ENCODE results near the gene CZIB. TPM values are rescaled to one million over a fixed set of nuclear protein-coding genes. Genes with fewer than 3 reads are reported as not detected.

CZIB gene
- total RNA-seq, 1 experiment from 2014 or later = 42.6 TPM

DNA sequence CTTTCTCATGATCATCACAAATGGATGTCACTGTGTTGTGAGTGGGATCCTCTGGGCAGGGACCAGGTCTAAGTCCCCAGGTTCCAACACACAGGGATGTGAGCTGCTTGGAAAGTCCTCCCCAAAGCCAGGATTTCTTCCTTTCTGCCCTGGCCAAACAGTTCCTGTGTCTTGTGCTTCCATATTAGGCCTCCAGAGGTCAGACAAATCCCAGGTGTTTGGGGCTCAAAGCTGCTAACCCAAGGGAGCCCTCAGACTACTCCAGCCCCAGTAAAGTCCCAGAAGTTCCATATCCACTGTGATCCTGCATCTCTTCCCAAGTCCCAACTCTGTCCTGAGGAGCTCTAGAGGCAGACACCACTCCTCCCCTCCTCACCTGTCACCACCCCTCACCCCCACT lies 45.6 kb upstream of the CZIB start:
- H3K9me3 ChIP-seq = no peaks in the 10 kb centered on the region
- intact Hi-C loops (cut with micrococcal nuclease; ENCODE audit: unreplicated experiment) = no loop called here
- DNase-seq = no peak
- H3K4me3 Mint-ChIP-seq (ENCODE audit: unreplicated experiment) = no peak overlapping the region
- no peaks in the 10 kb centered on the region for H3K4me1 Mint-ChIP-seq (ENCODE audit: low read depth, unreplicated experiment)
- ChIA-PET CTCF (interaction anchor here (0.6 to 1.1 kb wide), 2 partner anchors 22 to 127 kb away, joined by 3 to 6 read pairs; no protein-coding TSS in a partner anchor), POLR2A (no interaction called here)
- no peaks in the 10 kb centered on the region for H3K4me1 ChIP-seq
- no TSS peak for BruUV-seq (replicated peaks)
- H3K27me3 ChIP-seq (replicated peaks; ENCODE audit: control insufficient read depth, insufficient read depth, low read length) = no peaks in the 10 kb centered on the region
- peaks cover 6% of the 10 kb centered on the region for H3K36me3 Mint-ChIP-seq (ENCODE audit: insufficient read depth, unreplicated experiment)
- TF ChIP-seq, protein P1, sequence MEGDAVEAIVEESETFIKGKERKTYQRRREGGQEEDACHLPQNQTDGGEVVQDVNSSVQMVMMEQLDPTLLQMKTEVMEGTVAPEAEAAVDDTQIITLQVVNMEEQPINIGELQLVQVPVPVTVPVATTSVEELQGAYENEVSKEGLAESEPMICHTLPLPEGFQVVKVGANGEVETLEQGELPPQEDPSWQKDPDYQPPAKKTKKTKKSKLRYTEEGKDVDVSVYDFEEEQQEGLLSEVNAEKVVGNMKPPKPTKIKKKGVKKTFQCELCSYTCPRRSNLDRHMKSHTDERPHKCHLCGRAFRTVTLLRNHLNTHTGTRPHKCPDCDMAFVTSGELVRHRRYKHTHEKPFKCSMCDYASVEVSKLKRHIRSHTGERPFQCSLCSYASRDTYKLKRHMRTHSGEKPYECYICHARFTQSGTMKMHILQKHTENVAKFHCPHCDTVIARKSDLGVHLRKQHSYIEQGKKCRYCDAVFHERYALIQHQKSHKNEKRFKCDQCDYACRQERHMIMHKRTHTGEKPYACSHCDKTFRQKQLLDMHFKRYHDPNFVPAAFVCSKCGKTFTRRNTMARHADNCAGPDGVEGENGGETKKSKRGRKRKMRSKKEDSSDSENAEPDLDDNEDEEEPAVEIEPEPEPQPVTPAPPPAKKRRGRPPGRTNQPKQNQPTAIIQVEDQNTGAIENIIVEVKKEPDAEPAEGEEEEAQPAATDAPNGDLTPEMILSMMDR (IDR thresholded peaks at IDR 0.05; ENCODE audit: insufficient read depth in 1 of 2, low read depth in 1 of 2, low read length in 1 of 2, severe bottlenecking in 1 of 2, unreplicated experiment in 1 of 2) = peak in 1 of 2 experiments; percentile 35
- H3K27ac Mint-ChIP-seq (ENCODE audit: unreplicated experiment) = no peak overlapping the region
- no peaks in the 10 kb centered on the region for H3K36me3 ChIP-seq (ENCODE audit: control insufficient read depth, insufficient read depth, low read length)
- no peaks in the 10 kb centered on the region for H3K9me3 Mint-ChIP-seq (ENCODE audit: unreplicated experiment)
- H3K4me3 ChIP-seq (ENCODE audit: low read depth, low read length) = no peak overlapping the region
- no peaks in the 10 kb centered on the region for H3K27me3 Mint-ChIP-seq (ENCODE audit: insufficient read depth, unreplicated experiment)

DNA sequence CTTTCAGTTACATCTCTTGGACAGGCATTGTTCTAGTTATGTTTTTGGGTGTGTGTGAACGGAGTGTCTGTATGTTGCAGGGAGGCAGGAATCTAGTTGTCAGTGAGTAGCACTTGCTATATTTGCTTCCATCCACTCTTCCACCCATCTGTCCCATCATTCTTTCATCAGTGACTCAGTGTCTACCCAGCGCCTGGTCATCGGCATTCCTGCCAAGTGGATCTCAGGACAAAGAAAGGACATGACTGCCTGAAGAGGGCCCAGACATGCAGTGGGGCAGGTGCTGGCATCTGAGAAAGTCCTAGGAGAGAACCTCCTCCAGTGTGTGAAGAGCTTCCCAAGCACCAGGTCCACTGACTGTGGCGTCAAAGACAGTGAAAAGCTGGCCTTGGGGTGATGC lies 45.1 kb upstream of the CZIB start:
- H3K36me3 Mint-ChIP-seq (ENCODE audit: insufficient read depth, unreplicated experiment) = peaks cover 6% of the 10 kb centered on the region

DNA sequence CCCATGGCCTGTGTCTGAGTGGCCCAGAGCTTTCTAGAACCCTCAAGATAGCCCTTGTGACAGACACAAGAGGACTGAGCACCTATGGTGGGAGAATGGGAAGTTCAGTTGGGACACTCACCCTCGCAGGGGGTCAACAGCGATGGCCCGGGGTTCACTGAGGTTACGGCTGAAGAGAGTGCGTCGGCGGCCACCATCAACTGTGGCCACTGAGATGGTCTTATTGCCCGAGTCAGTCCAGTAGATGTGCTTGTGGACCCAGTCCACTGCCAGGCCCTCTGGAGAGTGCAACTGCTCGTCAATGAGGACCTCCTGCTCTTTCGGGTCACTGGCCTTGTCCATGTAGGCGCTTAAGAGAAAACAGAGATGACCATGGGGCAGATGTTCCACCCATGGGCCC lies 43.6 kb upstream of the CZIB start:
- no peaks in the 10 kb centered on the region for H3K4me1 Mint-ChIP-seq (ENCODE audit: low read depth, unreplicated experiment)
- intact Hi-C loops (cut with micrococcal nuclease; ENCODE audit: unreplicated experiment) = no loop called here
- no peaks in the 10 kb centered on the region for H3K9me3 Mint-ChIP-seq (ENCODE audit: unreplicated experiment)
- H3K4me3 Mint-ChIP-seq (ENCODE audit: unreplicated experiment) = no peak overlapping the region
- no peaks in the 10 kb centered on the region for H3K9me3 ChIP-seq
- POLR2A ChIA-PET = no interaction called here
- CTCF ChIA-PET = no interaction called here
- no peaks in the 10 kb centered on the region for H3K4me1 ChIP-seq
- H3K27ac Mint-ChIP-seq (ENCODE audit: unreplicated experiment) = no peak overlapping the region
- H3K36me3 Mint-ChIP-seq (ENCODE audit: insufficient read depth, unreplicated experiment) = peaks cover 6% of the 10 kb centered on the region
- no TSS peak for BruUV-seq (replicated peaks)
- no peak overlapping the region for H3K4me3 ChIP-seq (ENCODE audit: low read depth, low read length)
- H3K36me3 ChIP-seq (ENCODE audit: control insufficient read depth, insufficient read depth, low read length) = no peaks in the 10 kb centered on the region
- H3K27me3 ChIP-seq (replicated peaks; ENCODE audit: control insufficient read depth, insufficient read depth, low read length) = no peaks in the 10 kb centered on the region
- H3K27me3 Mint-ChIP-seq (ENCODE audit: insufficient read depth, unreplicated experiment) = no peaks in the 10 kb centered on the region
- DNase-seq = no peak
- TF ChIP-seq, protein P1 (IDR thresholded peaks at IDR 0.05; ENCODE audit: insufficient read depth in 1 of 2, low read depth in 1 of 2, low read length in 1 of 2, severe bottlenecking in 1 of 2, unreplicated experiment in 1 of 2) = no peak

More for the DNA sequence above, 45.1 kb upstream of the CZIB start:
- no peaks in the 10 kb centered on the region for H3K9me3 Mint-ChIP-seq (ENCODE audit: unreplicated experiment)
- no peak for DNase-seq
- H3K27me3 ChIP-seq (replicated peaks; ENCODE audit: control insufficient read depth, insufficient read depth, low read length) = no peaks in the 10 kb centered on the region
- H3K27ac Mint-ChIP-seq (ENCODE audit: unreplicated experiment) = no peak overlapping the region
- H3K4me1 Mint-ChIP-seq (ENCODE audit: low read depth, unreplicated experiment) = no peaks in the 10 kb centered on the region
- TF ChIP-seq, protein P1 (IDR thresholded peaks at IDR 0.05; ENCODE audit: insufficient read depth in 1 of 2, low read depth in 1 of 2, low read length in 1 of 2, severe bottlenecking in 1 of 2, unreplicated experiment in 1 of 2) = peak in 1 of 2 experiments; percentile 2
- H3K27me3 Mint-ChIP-seq (ENCODE audit: insufficient read depth, unreplicated experiment) = no peaks in the 10 kb centered on the region
- H3K9me3 ChIP-seq = no peaks in the 10 kb centered on the region
- CTCF ChIA-PET = interaction anchor here (0.6 to 1.1 kb wide), 2 partner anchors 22 to 127 kb away, joined by 3 to 6 read pairs; no protein-coding TSS in a partner anchor
- POLR2A ChIA-PET = no interaction called here
- H3K36me3 ChIP-seq (ENCODE audit: control insufficient read depth, insufficient read depth, low read length) = no peaks in the 10 kb centered on the region
- H3K4me3 ChIP-seq (ENCODE audit: low read depth, low read length) = no peak overlapping the region
- intact Hi-C loops (cut with micrococcal nuclease; ENCODE audit: unreplicated experiment) = no loop called here
- H3K4me3 Mint-ChIP-seq (ENCODE audit: unreplicated experiment) = no peak overlapping the region
- H3K4me1 ChIP-seq = no peaks in the 10 kb centered on the region
- no TSS peak for BruUV-seq (replicated peaks)
